Stomach (tissue), 9 donors: Measurements from ENCODE around the gene NENF. TPM values are rescaled to one million over a fixed set of nuclear protein-coding genes. Genes with fewer than 3 reads are reported as not detected.

ENCODE experiments used
- DNase-seq, 2 donors: peaks; one replicate each; pipeline versions ENCODE4 v3.0.0 to v3.0.0-alpha.2; 2013 to 2019
- H3K27ac ChIP-seq, 5 donors: fragments of 200-600 bp in 4 of 5; sonication (generic) in 4 of 5; one replicate each; pipeline ENCODE4 v1.5.1; 2013 to 2019; ENCODE audit warnings: mild to moderate bottlenecking in 1 of 5, moderate library complexity in 1 of 5
- H3K27me3 ChIP-seq, 3 donors: fragments of 200-600 bp; sonication (generic); one replicate each; pipeline ENCODE4 v1.5.1; 2017 to 2019; ENCODE audit warnings: mixed run types in 1 of 3
- H3K36me3 ChIP-seq, 4 donors: fragments of 200-600 bp; sonication (generic); 1 replicate in 3 of 4; 2 replicates in 1 of 4; pipeline ENCODE4 v1.5.1; 2016 to 2019
- H3K4me1 ChIP-seq, 4 donors: fragments of 200-600 bp; sonication (generic); one replicate each; pipeline ENCODE4 v1.5.1; 2016 to 2019
- H3K4me3 ChIP-seq, 4 donors: fragments of 200-600 bp; sonication (generic) in 3 of 4; one replicate each; pipeline ENCODE4 v1.5.1; 2016 to 2019; ENCODE audit warnings: mild to moderate bottlenecking in 1 of 4
- H3K9me3 ChIP-seq, 4 donors: fragments of 200-600 bp; sonication (generic); one replicate each; pipeline ENCODE4 v1.5.1; 2016 to 2019
- CTCF ChIP-seq, 7 experiments: fragments of 450-650 bp in 4 of 7; fragments of 200-600 bp in 3 of 7; sonication (generic) in 3 of 7; IDR thresholded peaks; one replicate each; pipeline ENCODE4 v1.5.1; 2016 to 2019; ENCODE audit warnings: antibody characterized with exemption in 7 of 7, control low read depth in 2 of 7, mild to moderate bottlenecking in 1 of 7
- EP300 ChIP-seq: sonication (generic); formaldehyde crosslinking; IDR thresholded peaks from one replicate; pipeline ENCODE4 v1.6.1; 2017; ENCODE audit warnings: antibody characterized with exemption
- POLR2A ChIP-seq, 4 donors: fragments of 450-650 bp; IDR thresholded peaks; one replicate each; pipeline ENCODE4 v1.6.1; 2016; ENCODE audit warnings: antibody characterized with exemption in 4 of 4, control low read depth in 2 of 4, mild to moderate bottlenecking in 1 of 4, moderate library complexity in 1 of 4
- POLR2AphosphoS5 ChIP-seq, 3 donors: sonication (generic); formaldehyde crosslinking; IDR thresholded peaks; one replicate each; pipeline ENCODE4 v1.6.1; 2016; ENCODE audit warnings: antibody characterized with exemption in 3 of 3
- WGBS, 5 donors: extraction: QIAGEN DNeasy Blood & Tissue Kit in 3 of 5; methylation state at CpG; one replicate each; pipeline versions ENCODE4 v1.1.5 to v1.1.7; 2013 to 2018; 5-methylcytosine and 5-hydroxymethylcytosine counted together
- intact Hi-C: fragments of 100-400 bp; cut with DNase I; formaldehyde crosslinking; loops from one replicate; pipeline ENCODE4 v1.15.1; 2023; ENCODE audit warnings: low total_unique reads
- polyA plus RNA-seq, 3 donors: library from polyadenylated mRNA; stranded (reverse); fragments of 200-250 nt; gene quantifications; one replicate each; pipeline ENCODE4 v1.2.3, GENCODE V29; 2013
- total RNA-seq, 5 donors: library from RNA; depleted of rRNA; stranded (reverse); fragments of >200 nt; gene quantifications; one replicate each; pipeline versions ENCODE4 v1.1.0 to v1.2.3, GENCODE V29; 2014 to 2016
- donor health status: healthy with polysubstance abuse.
- donor health status: Bipolar disorder and iron deficiency.
- donor health status: healthy.

Gene NENF
- total and polyA plus RNA-seq, 8 donors: 6.4 to 96.5 (median 38.1) TPM

- DNase-seq: no peak
- Histone ChIP-seq H3K27me3 (no peaks in the 10 kb centered on the region), H3K4me3 (no peak overlapping the region), H3K4me1 (peaks cover 9 to 32% (median 16%) of the 10 kb centered on the region in 4 donors), H3K9me3 (no peaks in the 10 kb centered on the region), H3K36me3 (no peaks in the 10 kb centered on the region), H3K27ac (peak overlapping the region in 4 of 5 donors; percentile 25 to 58 (median 42))
- WGBS, 5 donors: 78 to 86% (median 85%) methylated on average over 7 of the region's 7 CpGs
- intact Hi-C loops: no loop called here
- TF ChIP-seq CTCF (IDR thresholded peaks at IDR 0.05): no peak
- TF ChIP-seq EP300: no peak
- no peak for TF ChIP-seq POLR2A (IDR thresholded peaks at IDR 0.05)
- TF ChIP-seq POLR2AphosphoS5 (IDR thresholded peaks at IDR 0.05): no peak
These were observed 55.2 kb downstream of the NENF start for GRCh38 chr1:212487774-212488435.

DNA sequence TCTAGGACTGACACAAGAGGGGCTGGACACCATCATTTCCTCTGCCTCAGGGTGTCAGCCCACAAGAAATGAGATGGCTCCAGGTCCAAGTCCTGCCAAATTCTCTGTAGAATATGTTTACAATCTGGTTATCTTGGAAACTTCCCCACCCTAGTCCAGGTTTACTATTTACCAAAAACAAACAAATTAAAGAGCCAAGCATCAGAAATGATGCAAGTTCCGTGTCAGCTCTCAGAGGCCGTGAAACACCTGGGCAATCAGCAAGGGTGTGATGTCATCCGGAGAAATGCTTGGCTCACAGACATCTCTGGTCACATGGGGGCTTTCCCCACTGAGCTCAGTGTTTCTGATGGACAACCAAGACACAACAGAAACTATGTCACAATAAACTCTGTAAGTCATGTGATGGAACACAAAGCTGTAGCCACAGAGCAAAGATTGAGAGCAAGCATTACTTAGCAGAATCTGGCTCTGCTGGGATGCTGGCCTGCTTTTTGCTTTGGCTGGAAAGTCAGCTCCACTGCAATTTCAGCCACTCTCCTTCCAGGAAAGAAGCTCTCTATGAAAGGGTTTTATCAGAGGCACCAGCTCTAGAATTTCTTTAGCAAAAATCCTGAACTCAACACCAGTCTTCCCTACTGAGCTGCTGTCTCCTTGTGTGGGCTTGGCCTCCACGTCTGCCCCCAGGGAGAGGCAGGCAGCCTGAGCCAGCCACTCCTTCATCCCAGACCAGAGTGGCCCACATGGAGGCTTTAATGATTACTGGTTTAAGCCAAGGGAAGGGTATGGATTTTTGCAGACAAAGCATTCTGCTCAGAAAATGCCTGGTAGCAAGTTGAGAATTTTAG, 55.9 kb downstream of the NENF start:
- intact Hi-C loops: no loop called here
- 31 to 43% (median 39%) methylated on average over 4 of the region's 4 CpGs for WGBS, 5 donors

DNA sequence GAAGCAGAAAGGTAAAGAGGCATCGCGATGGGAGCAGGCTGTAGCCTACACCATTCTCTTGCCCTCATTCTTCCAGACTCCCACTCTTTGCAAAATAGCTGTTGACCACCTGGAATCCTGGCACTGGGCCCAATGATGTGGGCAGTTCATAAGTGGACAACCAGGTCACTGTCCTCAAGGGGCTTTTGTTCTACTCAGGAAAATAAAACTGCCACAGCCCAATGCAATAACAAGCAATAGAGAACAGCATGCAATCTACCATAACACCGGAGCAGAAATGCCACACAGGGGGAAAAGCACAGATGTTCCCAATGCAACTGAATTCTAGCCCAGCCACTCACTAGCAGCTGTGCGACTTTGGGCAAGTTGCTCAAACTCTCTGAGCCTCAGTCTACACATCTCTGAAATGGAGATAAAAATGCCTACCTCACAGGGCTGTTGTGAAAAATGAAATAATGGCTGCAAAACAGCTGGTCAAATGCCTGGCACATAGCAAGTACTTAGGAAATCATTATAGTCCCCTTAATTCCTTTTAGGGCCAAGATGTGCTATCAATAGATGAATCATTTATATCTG, 56.7 kb downstream of the NENF start:
- H3K4me3 ChIP-seq: no peak overlapping the region
- no peak for TF ChIP-seq POLR2A (IDR thresholded peaks at IDR 0.05)
- no peak for TF ChIP-seq POLR2AphosphoS5 (IDR thresholded peaks at IDR 0.05)
- no peak for TF ChIP-seq CTCF (IDR thresholded peaks at IDR 0.05)
- TF ChIP-seq EP300: no peak
- intact Hi-C loops: no loop called here
- no peaks in the 10 kb centered on the region for H3K9me3 ChIP-seq
- H3K27ac ChIP-seq: peak overlapping the region in 3 of 5 donors; percentile 25 to 58 (median 44)
- H3K4me1 ChIP-seq: peaks cover 9 to 32% (median 16%) of the 10 kb centered on the region in 4 donors
- no peak for DNase-seq
- WGBS, 5 donors: 84 to 97% (median 96%) methylated on average over 4 of the region's 4 CpGs
- no peaks in the 10 kb centered on the region for H3K36me3 ChIP-seq
- no peaks in the 10 kb centered on the region for H3K27me3 ChIP-seq

More for the DNA sequence above, 55.9 kb downstream of the NENF start:
- TF ChIP-seq EP300 (no peak), POLR2AphosphoS5 (IDR thresholded peaks at IDR 0.05) (peak; percentile 35 to 62 (median 47)), POLR2A (IDR thresholded peaks at IDR 0.05) (no peak)
- peak; percentile 60 to 91 for DNase-seq
- H3K9me3 ChIP-seq: no peaks in the 10 kb centered on the region
- H3K4me1 ChIP-seq: peaks cover 9 to 32% (median 16%) of the 10 kb centered on the region in 4 donors
- H3K36me3 ChIP-seq: no peaks in the 10 kb centered on the region
- no peaks in the 10 kb centered on the region for H3K27me3 ChIP-seq
- no peak overlapping the region for H3K4me3 ChIP-seq
- peak overlapping the region in 4 of 5 donors; percentile 25 to 58 (median 42) for H3K27ac ChIP-seq

- intact Hi-C loops: no loop called here
- Histone ChIP-seq H3K27me3 (no peaks in the 10 kb centered on the region), H3K36me3 (no peaks in the 10 kb centered on the region), H3K9me3 (no peaks in the 10 kb centered on the region), H3K27ac (no peak overlapping the region), H3K4me3 (no peak overlapping the region), H3K4me1 (peaks cover 9 to 30% (median 16%) of the 10 kb centered on the region in 4 donors)
- DNase-seq: no peak
- 68 to 82% (median 78%) methylated on average over 2 of the region's 2 CpGs for WGBS, 5 donors
- TF ChIP-seq POLR2A (IDR thresholded peaks at IDR 0.05) (no peak), POLR2AphosphoS5 (IDR thresholded peaks at IDR 0.05) (no peak), CTCF (IDR thresholded peaks at IDR 0.05) (no peak), EP300 (no peak)
These were observed 57.6 kb downstream of the NENF start for GRCh38 chr1:212490276-212490675.
